GM19372 (cell line): ENCODE measurements around the gene GCLM.
A peak's percentile ranks its signal among the peaks of the same experiment; 100 is the strongest.
"Not testable (repeated sequence)": the region's sequence is repeated elsewhere in the genome, so short reads cannot be mapped to it uniquely, and the experiment has no call there.

Experiments used
- ATAC-seq: cut with Tn5 transposase; IDR thresholded peaks from one replicate; pipeline ENCODE4 v1.9.1; 2021; ENCODE audit warnings: mild to moderate bottlenecking, low read depth, moderate library complexity; ENCODE audit not compliant: unreplicated experiment

Gene GCLM

GRCh38 chr1:93899543-93900207 lies 9.6 kb downstream of the GCLM start:
- no peak for ATAC-seq

- ATAC-seq: no peak
These were observed 20.3 kb downstream of the GCLM start for GRCh38 chr1:93888900-93889299.

GRCh38 chr1:93882269-93882668 lies 27.0 kb downstream of the GCLM start:
- no peak for ATAC-seq

DNA sequence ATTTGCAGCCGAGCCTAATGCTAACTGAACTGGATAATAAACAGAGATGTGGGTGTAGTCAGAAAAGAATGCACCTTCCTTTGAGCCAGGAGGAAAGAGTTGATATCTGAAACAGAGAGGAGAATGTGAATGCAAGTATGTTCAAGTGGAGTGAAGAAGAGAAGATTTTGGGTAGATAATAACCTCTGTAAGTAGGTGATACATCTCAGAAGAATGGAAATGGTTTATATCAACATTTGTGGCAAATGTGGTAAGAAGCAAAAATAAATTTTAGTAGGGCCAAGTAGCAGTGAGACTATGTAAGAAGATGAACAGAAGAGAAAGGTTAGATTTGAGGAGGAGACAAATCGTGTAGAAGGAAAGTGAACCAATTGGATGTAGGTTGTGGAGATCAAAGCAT lies 28.5 kb downstream of the GCLM start:
- ATAC-seq: no peak

DNA sequence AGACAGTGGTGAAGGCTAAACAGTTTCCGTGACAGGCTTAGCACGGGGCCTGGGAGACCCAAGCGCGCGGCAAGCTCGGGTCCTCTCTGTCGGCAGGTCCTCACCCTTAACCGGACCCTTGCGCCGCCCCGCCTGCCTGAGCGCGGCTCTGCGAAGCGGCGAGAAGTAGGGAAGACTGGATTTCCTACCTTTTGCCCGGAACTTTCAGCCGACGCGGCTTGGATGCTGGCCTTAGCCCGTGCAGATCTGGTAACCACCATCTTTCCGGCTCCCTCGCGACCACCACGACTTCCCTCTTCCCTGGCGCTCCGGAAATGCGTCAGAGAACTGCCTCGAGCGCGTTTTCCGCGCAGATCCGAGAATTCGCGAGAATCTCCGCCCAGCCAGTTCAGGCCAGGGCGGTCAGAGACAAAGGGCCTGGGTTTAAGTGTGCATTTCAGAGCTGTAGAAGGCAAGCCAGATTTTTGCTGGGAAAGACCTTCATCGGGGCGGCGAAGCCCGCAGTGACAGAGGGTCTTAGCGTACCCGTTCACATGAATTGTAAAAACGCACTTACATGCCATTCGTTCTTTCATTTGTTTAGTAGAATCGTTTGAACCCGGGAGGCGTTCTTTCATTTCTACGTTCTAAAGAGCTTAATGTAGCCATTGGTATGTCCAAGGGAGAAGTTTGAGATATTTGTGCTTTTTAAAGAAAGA lies 30.2 kb downstream of the GCLM start, which contains the start of gene DNTTIP2:
TSS of gene DNTTIP2 (minus strand) at position 318 of the 698 bp plus-strand sequence. CDS start at position 260, 58 bp downstream.
- peak; percentile 96 for ATAC-seq

GRCh38 chr1:93878501-93878888 lies 30.7 kb downstream of the GCLM start:
- peak; percentile 43 for ATAC-seq

DNA sequence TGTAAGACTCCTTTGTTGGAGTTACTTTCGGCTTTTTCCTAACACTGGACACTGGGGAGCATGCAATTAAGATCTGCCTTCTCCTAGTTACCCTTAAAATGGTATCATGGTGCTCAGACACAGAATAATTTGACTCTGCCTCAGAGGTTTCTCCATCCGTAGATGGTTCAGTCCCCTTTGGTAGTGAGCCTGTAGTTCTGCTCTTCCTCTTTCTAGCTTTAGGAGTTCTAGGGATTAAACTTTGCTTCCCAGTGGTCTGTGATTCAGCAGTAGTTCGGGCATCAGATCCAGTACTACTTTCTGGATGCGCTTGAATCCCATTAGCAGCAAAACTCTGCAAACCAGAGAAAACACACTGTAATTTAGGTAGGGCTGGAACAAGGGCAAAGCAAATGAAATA lies 31.7 kb downstream of the GCLM start:
- ATAC-seq: no peak

DNA sequence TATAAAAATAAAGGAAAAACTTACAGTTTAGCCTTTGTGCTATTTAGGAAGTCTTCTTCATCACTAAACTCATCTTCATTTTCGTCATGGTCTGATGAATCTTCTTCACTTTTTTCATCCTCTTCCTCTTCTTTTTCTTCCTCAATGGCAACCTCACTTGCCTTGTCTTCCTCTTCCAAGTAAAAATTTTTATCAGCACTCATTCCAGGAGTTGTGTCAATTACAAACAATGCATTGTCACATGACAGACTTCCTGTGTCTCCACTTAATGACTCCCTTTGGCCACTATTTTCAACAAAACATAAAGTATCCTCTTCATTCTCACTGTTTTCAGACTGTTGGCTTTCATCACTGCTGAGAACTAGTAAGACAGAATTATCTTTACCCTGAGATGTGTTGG lies 33.0 kb downstream of the GCLM start:
- no peak for ATAC-seq

GRCh38 chr1:93874025-93874651 lies 35.1 kb downstream of the GCLM start:
- no peak for ATAC-seq

- no peak for ATAC-seq
These were observed 37.9 kb downstream of the GCLM start for GRCh38 chr1:93871366-93871765.

- no peak for ATAC-seq
These were observed 39.6 kb downstream of the GCLM start for GRCh38 chr1:93869653-93870052.

GRCh38 chr1:93868492-93868891 lies 40.7 kb downstream of the GCLM start:
- not testable (repeated sequence) for ATAC-seq

- no peak for ATAC-seq
These were observed 44.0 kb downstream of the GCLM start for GRCh38 chr1:93865253-93865652.

GRCh38 chr1:93864175-93864574 lies 45.1 kb downstream of the GCLM start:
- ATAC-seq: no peak

- ATAC-seq: not testable (repeated sequence)
These were observed 51.6 kb downstream of the GCLM start for GRCh38 chr1:93857653-93858052.

GRCh38 chr1:93855983-93856382 lies 53.2 kb downstream of the GCLM start:
- not testable (repeated sequence) for ATAC-seq

DNA sequence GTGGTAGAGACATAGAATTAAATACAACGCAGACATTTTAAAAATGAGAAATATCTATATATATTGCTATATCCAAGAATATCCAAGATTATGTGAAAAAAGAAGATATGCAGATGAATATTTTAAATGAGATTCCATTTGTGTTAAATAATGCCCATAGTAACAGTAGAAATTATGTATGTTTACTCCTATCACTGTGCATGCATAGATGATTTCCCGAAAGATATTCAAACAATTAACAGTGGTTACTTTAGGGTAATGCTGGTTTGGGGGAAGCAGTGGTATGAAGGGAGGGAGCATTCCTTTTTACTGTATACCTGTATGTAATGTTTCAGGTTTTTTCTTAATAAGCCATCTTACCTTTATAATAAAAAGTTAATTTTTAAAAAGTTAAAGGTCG lies 55.3 kb downstream of the GCLM start:
- no peak for ATAC-seq

GRCh38 chr1:93851878-93852277 lies 57.4 kb downstream of the GCLM start:
- ATAC-seq: no peak

GRCh38 chr1:93851327-93851712 lies 57.9 kb downstream of the GCLM start:
- no peak for ATAC-seq

DNA sequence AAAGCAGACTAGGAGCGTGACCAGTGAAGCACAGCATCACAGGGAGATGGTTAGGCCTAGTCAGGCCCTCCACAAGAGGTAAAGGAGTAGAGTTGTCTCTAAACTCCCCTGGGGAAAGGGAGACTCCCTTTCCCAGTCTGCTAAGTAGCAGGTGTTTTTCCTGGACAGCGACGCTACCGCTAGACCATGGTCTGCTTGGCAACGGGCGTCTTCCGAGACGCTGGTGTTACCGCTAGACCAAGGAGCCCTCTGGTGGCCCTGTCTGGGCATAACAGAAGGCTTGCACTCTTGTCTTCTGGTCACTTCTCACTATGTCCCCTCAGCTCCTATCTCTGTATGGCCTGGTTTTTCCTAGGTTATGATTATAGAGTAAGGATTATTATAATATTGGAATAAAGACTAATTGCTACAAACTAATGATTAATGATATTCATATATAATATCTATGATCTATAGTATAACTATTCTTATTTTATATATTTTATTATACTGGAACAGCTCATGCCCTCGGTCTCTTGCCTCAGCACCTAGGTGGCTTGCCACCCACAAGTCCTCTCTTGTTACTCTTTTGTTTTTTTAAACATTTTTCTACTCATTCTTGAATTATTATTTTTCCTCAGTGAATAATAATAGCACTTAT lies 58.4 kb downstream of the GCLM start:
- not testable (repeated sequence) for ATAC-seq

DNA sequence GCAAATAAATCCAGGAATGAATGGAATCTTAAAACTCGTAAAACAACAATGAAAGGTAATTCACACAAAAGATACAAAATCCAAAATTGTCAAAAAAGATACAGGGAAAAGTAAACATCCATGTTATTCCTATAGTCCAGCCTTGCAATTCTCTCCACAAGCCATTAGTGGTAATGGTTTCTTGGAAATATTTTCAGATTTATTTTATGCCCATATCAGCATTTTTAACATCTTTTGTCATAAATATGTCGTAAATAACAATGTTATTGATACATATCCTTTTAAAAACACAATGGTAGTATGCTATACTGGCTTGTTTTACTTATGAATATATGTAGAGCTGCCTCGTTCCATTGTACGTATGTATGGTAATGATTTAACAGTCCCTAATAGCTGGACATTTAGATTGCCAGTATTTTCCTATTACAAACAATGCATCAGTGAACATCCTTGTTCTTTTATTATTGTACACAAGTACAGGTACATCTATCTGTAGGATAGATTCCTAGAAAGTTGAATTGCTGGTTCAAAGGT lies 60.8 kb downstream of the GCLM start:
- ATAC-seq: no peak
